IPS-15b (cell line): ENCODE data around the gene TNFRSF21.

ENCODE experiments used
- H3K27me3 ChIP-seq: one replicate; pipeline ENCODE4 v1.6.1; 2013; ENCODE audit warnings: low read length; ENCODE audit not compliant: control insufficient read depth, insufficient read depth
- H3K36me3 ChIP-seq: one replicate; pipeline ENCODE4 v1.6.1; 2013; ENCODE audit warnings: low read length; ENCODE audit not compliant: control insufficient read depth, insufficient read depth
- H3K4me1 ChIP-seq: one replicate; pipeline ENCODE4 v1.6.1; 2013; ENCODE audit warnings: mild to moderate bottlenecking, low read length; ENCODE audit not compliant: control insufficient read depth, insufficient read depth
- H3K4me3 ChIP-seq: one replicate; pipeline ENCODE4 v1.5.1; 2013; ENCODE audit warnings: low read depth, low read length
- H3K9ac ChIP-seq: one replicate; pipeline ENCODE4 v1.6.1; 2013; ENCODE audit warnings: low read depth, mild to moderate bottlenecking, low read length
- H3K9me3 ChIP-seq: one replicate; pipeline ENCODE4 v1.6.1; 2013; ENCODE audit warnings: mild to moderate bottlenecking, low read length; ENCODE audit not compliant: control insufficient read depth, insufficient read depth

The TNFRSF21 gene

GRCh38 chr6:47260021-47260420 is 49.7 kb downstream of the TNFRSF21 start:
- Histone ChIP-seq H3K9ac (no peak overlapping the region), H3K9me3 (no peaks in the 10 kb centered on the region), H3K4me1 (peaks cover 7% of the 10 kb centered on the region), H3K4me3 (no peak overlapping the region), H3K27me3 (no peaks in the 10 kb centered on the region), H3K36me3 (no peaks in the 10 kb centered on the region)

- no peaks in the 10 kb centered on the region for H3K36me3 ChIP-seq
Observed at GRCh38 chr6:47258724-47259347, 50.9 kb downstream of the TNFRSF21 start.

GRCh38 chr6:47256981-47257730 is 52.5 kb downstream of the TNFRSF21 start:
- H3K27me3 ChIP-seq: no peaks in the 10 kb centered on the region
- peaks cover 7% of the 10 kb centered on the region for H3K4me1 ChIP-seq
- H3K9ac ChIP-seq: no peak overlapping the region
- H3K36me3 ChIP-seq: no peaks in the 10 kb centered on the region
- H3K4me3 ChIP-seq: no peak overlapping the region
- H3K9me3 ChIP-seq: no peaks in the 10 kb centered on the region

More at GRCh38 chr6:47258724-47259347, 50.9 kb downstream of the TNFRSF21 start:
- Histone ChIP-seq H3K9ac (no peak overlapping the region), H3K27me3 (no peaks in the 10 kb centered on the region), H3K4me1 (peaks cover 7% of the 10 kb centered on the region), H3K9me3 (no peaks in the 10 kb centered on the region), H3K4me3 (no peak overlapping the region)

GRCh38 chr6:47256361-47256760 is 53.3 kb downstream of the TNFRSF21 start:
- no peak overlapping the region for H3K4me3 ChIP-seq
- H3K4me1 ChIP-seq: peaks cover 7% of the 10 kb centered on the region
- H3K36me3 ChIP-seq: no peaks in the 10 kb centered on the region
- H3K27me3 ChIP-seq: no peaks in the 10 kb centered on the region
- H3K9ac ChIP-seq: no peak overlapping the region
- no peaks in the 10 kb centered on the region for H3K9me3 ChIP-seq

GRCh38 chr6:47254906-47255305 is 54.8 kb downstream of the TNFRSF21 start:
- H3K4me3 ChIP-seq: no peak overlapping the region
- H3K4me1 ChIP-seq: peaks cover 7% of the 10 kb centered on the region
- no peaks in the 10 kb centered on the region for H3K36me3 ChIP-seq
- H3K9ac ChIP-seq: no peak overlapping the region
- no peaks in the 10 kb centered on the region for H3K9me3 ChIP-seq
- no peaks in the 10 kb centered on the region for H3K27me3 ChIP-seq

GRCh38 chr6:47254051-47254450 is 55.7 kb downstream of the TNFRSF21 start:
- H3K27me3 ChIP-seq: no peaks in the 10 kb centered on the region
- no peaks in the 10 kb centered on the region for H3K9me3 ChIP-seq
- no peaks in the 10 kb centered on the region for H3K36me3 ChIP-seq
- H3K4me1 ChIP-seq: peaks cover 7% of the 10 kb centered on the region
- no peak overlapping the region for H3K9ac ChIP-seq
- no peak overlapping the region for H3K4me3 ChIP-seq

- H3K4me3 ChIP-seq: no peak overlapping the region
- peaks cover 7% of the 10 kb centered on the region for H3K4me1 ChIP-seq
Observed at GRCh38 chr6:47253136-47253535, 56.6 kb downstream of the TNFRSF21 start.

GRCh38 chr6:47252633-47253032 is 57.1 kb downstream of the TNFRSF21 start:
- Histone ChIP-seq H3K4me1 (peaks cover 7% of the 10 kb centered on the region), H3K36me3 (no peaks in the 10 kb centered on the region), H3K9me3 (no peaks in the 10 kb centered on the region), H3K9ac (no peak overlapping the region), H3K27me3 (no peaks in the 10 kb centered on the region), H3K4me3 (no peak overlapping the region)

More at GRCh38 chr6:47253136-47253535, 56.6 kb downstream of the TNFRSF21 start:
- Histone ChIP-seq H3K27me3 (no peaks in the 10 kb centered on the region), H3K9ac (no peak overlapping the region), H3K9me3 (no peaks in the 10 kb centered on the region), H3K36me3 (no peaks in the 10 kb centered on the region)

- H3K9ac ChIP-seq: no peak overlapping the region
- H3K36me3 ChIP-seq: no peaks in the 10 kb centered on the region
- no peaks in the 10 kb centered on the region for H3K27me3 ChIP-seq
- H3K9me3 ChIP-seq: no peaks in the 10 kb centered on the region
- peaks cover 3% of the 10 kb centered on the region for H3K4me1 ChIP-seq
- no peak overlapping the region for H3K4me3 ChIP-seq
Observed at GRCh38 chr6:47251396-47251795, 58.3 kb downstream of the TNFRSF21 start.

GRCh38 chr6:47250302-47250701 is 59.4 kb downstream of the TNFRSF21 start:
- Histone ChIP-seq H3K9ac (no peak overlapping the region), H3K4me3 (no peak overlapping the region), H3K36me3 (no peaks in the 10 kb centered on the region), H3K27me3 (no peaks in the 10 kb centered on the region), H3K9me3 (no peaks in the 10 kb centered on the region), H3K4me1 (peaks cover 3% of the 10 kb centered on the region)

GRCh38 chr6:47248446-47248845 is 61.3 kb downstream of the TNFRSF21 start:
- no peaks in the 10 kb centered on the region for H3K27me3 ChIP-seq
- H3K36me3 ChIP-seq: no peaks in the 10 kb centered on the region
- no peak overlapping the region for H3K9ac ChIP-seq
- no peaks in the 10 kb centered on the region for H3K9me3 ChIP-seq
- no peak overlapping the region for H3K4me3 ChIP-seq
- peaks cover 3% of the 10 kb centered on the region for H3K4me1 ChIP-seq

- Histone ChIP-seq H3K9me3 (no peaks in the 10 kb centered on the region), H3K27me3 (no peaks in the 10 kb centered on the region), H3K9ac (no peak overlapping the region), H3K4me3 (no peak overlapping the region), H3K4me1 (peaks cover 8% of the 10 kb centered on the region), H3K36me3 (no peaks in the 10 kb centered on the region)
Observed at GRCh38 chr6:47247227-47247797, 62.4 kb downstream of the TNFRSF21 start.
